Activated T-helper 1 cell treated with anti-CD3 and anti-CD28 coated beads, Interleukin-12 subunit alpha, Interleukin-12 subunit beta, Interleukin-2, Interleukin-4 antibody, amounts not matched to agents 30 ng/mL and 10 ng/mL and 1 ng/mL, durations not matched to agents 14 hours and 24 hours and 36 hours (primary cell): ENCODE data around the gene RAB1A. TPM values are rescaled to one million over a fixed set of nuclear protein-coding genes. Genes with fewer than 3 reads are reported as not detected.
A peak's percentile ranks its signal among the peaks of the same experiment; 100 is the strongest.

Source experiments
- DNase-seq: peaks from one replicate; pipeline ENCODE4 v3.0.0; 2021; ENCODE audit warnings: low spot score
- H3K27ac Mint-ChIP-seq: one replicate; pipeline ENCODE4 v1.8.0; 2021; ENCODE audit warnings: mild to moderate bottlenecking, mixed read lengths
- H3K27me3 Mint-ChIP-seq: one replicate; pipeline ENCODE4 v1.8.0; 2022; ENCODE audit warnings: mild to moderate bottlenecking, moderate library complexity, mixed read lengths; ENCODE audit not compliant: insufficient read depth
- H3K36me3 Mint-ChIP-seq: one replicate; pipeline ENCODE4 v1.8.0; 2021; ENCODE audit warnings: low read depth, mixed read lengths
- H3K4me1 Mint-ChIP-seq: one replicate; pipeline ENCODE4 v1.8.0; 2021; ENCODE audit warnings: low read depth, mixed read lengths
- H3K4me3 Mint-ChIP-seq: one replicate; pipeline ENCODE4 v1.8.0; 2021; ENCODE audit warnings: mild to moderate bottlenecking, moderate library complexity, mixed read lengths
- H3K9me3 Mint-ChIP-seq: one replicate; pipeline ENCODE4 v1.8.0; 2021; ENCODE audit warnings: mixed read lengths
- intact Hi-C: fragments of 100-400 bp; cut with micrococcal nuclease; formaldehyde crosslinking; loops from one replicate; pipeline ENCODE4 v1.15.1; 2024
- total RNA-seq: library from RNA; stranded (reverse); gene quantifications from 2 replicates; pipeline ENCODE4 v1.2.3, GENCODE V29; 2022

Gene RAB1A
- total RNA-seq, 1 donor from 2014 or later, result 81.6 TPM

DNA sequence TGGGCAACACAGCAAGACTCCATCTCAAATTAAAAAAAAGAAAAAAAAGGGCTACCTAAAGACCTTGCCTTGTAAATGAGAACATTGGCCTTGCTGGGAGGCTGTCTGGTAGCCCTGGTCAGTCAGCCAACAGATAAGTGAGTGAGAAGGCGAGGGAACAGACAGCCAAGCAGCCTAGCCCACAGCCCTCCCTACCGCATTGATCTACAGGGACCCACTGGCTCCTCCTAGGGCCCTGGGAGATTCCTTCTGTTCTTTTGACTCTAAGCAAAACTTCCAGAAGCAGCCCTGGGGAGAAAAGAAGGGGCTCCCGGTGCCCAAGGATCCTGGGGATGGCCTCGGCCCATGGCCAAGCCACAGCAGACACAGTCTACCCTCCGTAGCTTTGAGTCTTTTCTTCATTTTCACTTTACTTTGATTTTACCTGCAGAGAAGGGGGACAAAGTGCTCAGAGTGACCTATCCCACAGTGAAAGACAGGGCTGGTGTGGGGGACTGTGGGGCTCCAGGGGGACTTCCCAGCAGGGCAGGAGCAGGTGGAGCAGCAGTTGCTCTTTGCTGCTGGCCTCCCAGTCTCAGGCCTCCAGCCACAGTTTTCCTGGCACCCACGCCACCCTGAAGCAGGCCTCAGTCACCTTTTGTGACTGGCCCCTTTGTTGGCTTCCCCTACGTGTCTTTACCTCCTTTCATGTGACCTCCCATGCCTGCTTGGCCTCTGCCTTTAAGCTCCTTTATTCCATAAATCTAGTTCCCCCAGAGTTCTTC lies 68.6 kb downstream of the RAB1A start:
- Mint-ChIP-seq H3K36me3 (no peaks in the 10 kb centered on the region), H3K9me3 (no peaks in the 10 kb centered on the region), H3K4me3 (no peak overlapping the region), H3K27ac (no peak overlapping the region), H3K27me3 (peaks cover 4% of the 10 kb centered on the region), H3K4me1 (peaks cover 47% of the 10 kb centered on the region)
- DNase-seq, result no peak
- intact Hi-C loops, result no loop called here

DNA sequence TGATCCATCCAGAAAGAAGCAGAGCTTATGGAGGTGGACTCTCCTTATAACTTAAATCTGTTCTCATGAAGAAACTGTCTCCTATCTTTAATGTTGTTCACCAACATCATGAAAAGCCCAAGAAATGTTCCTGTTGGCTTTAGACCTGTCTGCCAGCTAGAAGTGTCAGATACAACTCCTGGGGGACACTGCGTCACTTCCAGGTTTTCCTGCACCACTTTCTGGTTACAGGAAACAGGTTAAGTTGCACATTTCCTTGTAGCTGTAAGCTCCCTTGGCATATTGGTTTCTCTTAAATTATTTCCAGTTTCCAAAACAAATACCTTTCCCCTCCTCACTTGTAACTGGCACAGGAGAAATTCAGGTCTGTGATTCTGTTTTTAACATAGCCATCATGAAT lies 70.8 kb downstream of the RAB1A start:
- no peaks in the 10 kb centered on the region for H3K9me3 Mint-ChIP-seq
- intact Hi-C loops, result loop anchor here (5.0 to 10.0 kb wide), 4 partner anchors 304 to 1044 kb away; partner anchors contain the start of gene VPS54
- no peak overlapping the region for H3K4me3 Mint-ChIP-seq

DNA sequence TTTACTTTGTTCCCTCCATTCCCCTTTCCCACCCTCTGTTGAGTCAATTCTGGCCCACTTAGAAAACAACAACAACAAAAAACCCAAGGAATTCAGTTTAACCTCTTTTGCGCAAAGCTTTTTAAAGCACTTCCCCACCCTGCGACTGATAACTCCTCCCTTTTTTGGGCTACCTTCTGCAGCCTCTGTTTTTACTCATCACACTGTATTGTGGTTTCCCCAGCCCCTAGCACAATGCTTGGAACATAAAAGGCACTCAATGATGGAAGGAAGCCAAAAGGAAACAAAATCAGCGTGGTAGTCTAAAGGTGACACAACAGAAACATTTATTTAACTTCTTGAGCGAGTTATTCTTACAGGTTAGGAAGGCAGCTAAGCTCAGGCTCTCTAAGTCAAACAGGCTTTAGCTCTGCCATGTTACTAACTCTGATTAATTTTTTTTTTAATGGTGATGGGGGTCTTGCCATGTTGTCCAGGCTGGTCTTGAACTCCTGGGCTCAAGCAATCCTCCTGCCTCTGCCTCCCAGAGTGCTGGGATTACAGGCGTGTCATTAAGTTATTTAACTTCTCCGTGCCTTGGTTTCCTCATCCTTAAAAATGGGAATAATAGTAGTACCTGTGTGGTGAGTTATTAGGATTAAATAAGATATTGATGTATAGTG lies 72.4 kb downstream of the RAB1A start:
- Mint-ChIP-seq H3K4me1 (peaks cover 48% of the 10 kb centered on the region), H3K36me3 (no peaks in the 10 kb centered on the region), H3K27me3 (no peaks in the 10 kb centered on the region), H3K27ac (peak overlapping the region; percentile 84), H3K4me3 (peak overlapping the region; percentile 84), H3K9me3 (no peaks in the 10 kb centered on the region)
- DNase-seq, result peak; percentile 66
- intact Hi-C loops, result loop anchor here (1.0 to 10.0 kb wide), 12 partner anchors 73 to 1469 kb away; partner anchors contain the start of genes ACTR2, MDH1, RAB1A and SERTAD2

More for the DNA sequence above, 70.8 kb downstream of the RAB1A start:
- DNase-seq, result no peak
- Mint-ChIP-seq H3K36me3 (no peaks in the 10 kb centered on the region), H3K4me1 (peaks cover 45% of the 10 kb centered on the region), H3K27me3 (peaks cover 4% of the 10 kb centered on the region), H3K27ac (no peak overlapping the region)

DNA sequence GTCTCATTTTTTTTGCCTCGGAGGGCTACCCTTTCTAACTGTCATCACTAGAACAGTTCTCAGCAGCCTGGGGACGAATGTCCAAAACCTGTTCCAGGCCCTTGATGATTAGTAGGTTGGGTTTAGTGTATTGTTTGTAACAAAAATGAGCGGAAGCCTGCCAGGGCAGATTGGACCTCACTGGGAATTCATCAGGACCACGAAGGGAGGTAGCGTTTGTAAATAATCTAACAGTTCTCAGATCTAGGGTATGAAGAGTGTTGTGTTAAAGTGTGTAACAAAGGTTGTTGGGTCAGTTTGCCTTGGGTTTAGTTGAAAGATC lies 72.9 kb downstream of the RAB1A start:
- H3K4me3 Mint-ChIP-seq, result peak overlapping the region; percentile 84
- intact Hi-C loops, result loop anchor here (1.0 to 10.0 kb wide), 12 partner anchors 73 to 1468 kb away; partner anchors contain the start of genes ACTR2, MDH1, RAB1A and SERTAD2
- peaks cover under 1% of the 10 kb centered on the region for H3K27me3 Mint-ChIP-seq
- no peaks in the 10 kb centered on the region for H3K9me3 Mint-ChIP-seq
- H3K4me1 Mint-ChIP-seq, result peaks cover 48% of the 10 kb centered on the region
- H3K36me3 Mint-ChIP-seq, result no peaks in the 10 kb centered on the region
- DNase-seq, result no peak
- H3K27ac Mint-ChIP-seq, result peak overlapping the region; percentile 84

DNA sequence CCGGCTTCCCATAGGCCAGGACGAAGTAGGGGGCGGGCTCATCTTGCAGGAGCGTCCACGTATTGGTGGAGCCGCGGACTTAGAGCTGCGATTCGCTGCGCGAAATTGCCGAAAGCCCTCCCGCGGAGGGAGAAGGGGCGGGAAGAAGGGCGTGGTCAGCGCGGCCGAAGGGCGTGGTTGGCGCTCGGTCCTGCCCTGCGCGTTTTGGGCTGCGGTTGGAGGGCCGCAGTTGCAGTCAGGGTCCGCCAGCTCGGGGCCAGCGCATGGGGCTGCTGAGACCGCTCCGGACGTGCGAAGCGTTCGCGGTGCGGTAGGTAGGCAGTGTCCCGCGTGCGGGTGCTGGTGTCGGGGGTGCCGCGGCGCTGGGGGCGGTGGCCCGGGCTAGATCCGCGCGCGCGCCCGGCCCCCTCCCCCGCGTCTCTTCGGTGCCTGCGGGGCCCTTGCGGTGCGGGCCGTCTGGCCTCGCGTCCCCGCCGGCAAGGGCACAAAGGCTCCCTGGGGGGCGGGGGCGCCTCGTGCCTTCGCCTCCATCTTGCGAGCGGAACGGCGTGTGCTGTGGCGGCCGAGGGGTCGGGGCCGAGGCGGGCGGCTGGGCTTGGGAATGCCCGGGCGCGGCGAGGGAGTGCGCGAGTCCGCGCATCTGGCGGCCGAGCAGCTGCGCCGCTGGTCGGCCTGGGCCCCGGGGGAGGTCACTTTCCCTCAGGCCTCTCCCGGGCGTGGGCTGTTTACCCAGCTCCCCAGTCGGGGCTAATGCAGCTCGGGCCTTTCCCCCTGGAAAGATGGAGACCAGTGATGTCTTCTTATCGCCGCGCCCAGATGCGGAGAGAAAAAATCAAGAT lies 73.5 kb downstream of the RAB1A start, which contains the start of gene CEP68:
CEP68 (plus strand) TSS at position 202 of the 839 bp plus-strand sequence. CDS start 13,029 bp downstream, outside the sequence.
- Mint-ChIP-seq H3K36me3 (no peaks in the 10 kb centered on the region), H3K9me3 (no peaks in the 10 kb centered on the region), H3K4me1 (peaks cover 48% of the 10 kb centered on the region), H3K4me3 (peak within 1 kb of the TSS; percentile 94), H3K27me3 (peaks cover 6% of the 10 kb centered on the region), H3K27ac (peak within 1 kb of the TSS; percentile 84)
- peak; percentile 96 for DNase-seq
- intact Hi-C loops, result loop anchor here (1.0 to 10.0 kb wide), 16 partner anchors 16 to 1468 kb away; partner anchors contain the start of genes ACTR2, AFTPH, MDH1 and RAB1A

DNA sequence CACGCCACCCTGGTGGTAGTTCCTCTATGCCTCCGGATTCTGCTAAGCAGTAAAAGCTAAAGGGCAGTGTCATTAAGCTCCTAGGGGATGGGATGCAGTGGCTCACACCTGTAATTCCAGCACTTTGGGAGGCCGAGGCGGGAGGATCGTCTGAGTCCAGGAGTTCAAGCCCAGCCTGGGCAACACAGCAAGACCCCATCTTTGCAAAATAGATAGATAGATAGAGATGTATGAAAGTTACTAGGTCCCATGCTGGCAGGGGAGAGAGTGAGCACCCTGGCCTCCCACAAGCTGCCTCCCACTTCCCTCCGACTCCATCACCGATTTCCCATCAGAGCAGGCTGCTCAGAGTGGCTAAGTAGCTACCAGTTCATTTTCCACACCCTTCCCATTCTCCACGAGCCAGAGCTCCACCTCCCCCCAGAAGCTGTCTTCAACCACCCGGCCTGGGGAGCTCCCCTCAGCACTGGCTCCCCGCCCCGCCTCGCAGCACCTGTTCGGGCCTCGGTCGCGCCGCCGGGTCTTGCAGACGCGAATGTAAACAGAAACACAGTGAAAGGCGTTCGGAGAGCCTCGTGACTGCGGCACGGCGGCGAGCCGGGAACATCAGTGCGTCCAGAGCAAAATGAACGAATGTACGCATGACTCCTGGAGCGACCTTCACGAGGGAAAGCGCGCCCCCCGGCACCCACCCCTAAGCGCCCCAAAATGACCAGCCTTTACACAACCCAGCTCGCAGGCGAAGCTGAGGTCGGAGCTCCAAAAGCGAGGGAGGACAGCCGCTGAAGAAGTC lies 74.3 kb downstream of the RAB1A start:
- intact Hi-C loops, result loop anchor here (1.0 to 10.0 kb wide), 13 partner anchors 15 to 1467 kb away; partner anchors contain the start of genes AFTPH, MDH1, SERTAD2 and SPRED2
- Mint-ChIP-seq H3K36me3 (no peaks in the 10 kb centered on the region), H3K27ac (peak overlapping the region; percentile 83), H3K9me3 (no peaks in the 10 kb centered on the region), H3K4me1 (peaks cover 48% of the 10 kb centered on the region), H3K4me3 (peak overlapping the region; percentile 94), H3K27me3 (peaks cover 8% of the 10 kb centered on the region)
- DNase-seq, result no peak

DNA sequence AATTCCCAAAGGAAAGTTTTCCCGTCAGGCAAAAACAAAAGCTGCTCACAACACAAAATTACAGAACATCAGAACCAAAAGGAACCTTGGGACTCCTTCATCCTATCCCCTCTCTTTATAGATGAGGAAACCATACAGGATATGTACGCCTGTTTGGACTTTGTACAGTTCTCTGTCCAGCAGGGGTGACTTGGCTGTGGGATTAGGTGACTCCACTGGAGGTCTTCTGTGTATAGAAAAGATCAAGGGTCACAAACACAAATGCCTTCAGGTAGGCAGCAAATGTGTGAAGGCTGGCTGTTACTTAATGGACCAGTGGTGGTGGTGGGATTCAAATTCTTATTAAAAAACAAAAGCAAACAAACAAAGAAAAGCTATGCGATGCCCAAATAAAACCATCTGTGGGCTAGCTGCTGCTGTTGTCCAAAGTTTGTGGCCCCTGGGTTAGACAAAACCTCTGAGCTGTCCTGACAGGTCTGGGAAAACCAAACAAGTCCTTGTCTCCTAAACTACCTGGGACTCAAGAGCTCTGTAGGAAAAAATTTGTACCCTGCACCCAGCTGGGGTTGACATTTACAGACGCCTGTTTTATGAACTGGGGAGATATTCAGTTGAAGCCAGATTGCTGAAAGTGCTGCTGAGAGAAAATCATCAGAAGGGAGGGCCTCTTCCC lies 75.0 kb downstream of the RAB1A start:
- no peak overlapping the region for H3K27ac Mint-ChIP-seq
- intact Hi-C loops, result loop anchor here (5.0 to 10.0 kb wide), 4 partner anchors 300 to 1040 kb away; partner anchors contain the start of gene VPS54

DNA sequence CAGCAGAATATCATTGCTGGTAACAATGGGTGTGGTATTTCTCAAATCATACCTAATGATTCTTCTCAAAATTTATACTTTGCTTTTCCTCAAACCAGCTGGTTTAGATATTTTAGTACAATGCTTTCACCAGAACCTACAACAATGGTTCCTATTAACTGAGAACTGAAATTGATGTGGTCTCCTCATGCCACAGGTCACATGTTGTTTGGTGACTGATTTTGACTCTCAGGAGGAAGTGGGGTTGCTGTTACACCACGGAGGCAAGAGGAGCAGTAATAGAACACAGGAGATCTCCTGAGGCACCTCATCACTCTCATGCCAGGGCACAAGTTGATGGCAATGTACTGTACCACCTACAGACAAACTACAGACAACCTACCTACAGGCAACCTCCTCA lies 76.7 kb downstream of the RAB1A start:
- Mint-ChIP-seq H3K27me3 (peaks cover 13% of the 10 kb centered on the region), H3K4me3 (peak overlapping the region; percentile 48), H3K4me1 (peaks cover 41% of the 10 kb centered on the region), H3K36me3 (no peaks in the 10 kb centered on the region), H3K9me3 (no peaks in the 10 kb centered on the region), H3K27ac (peak overlapping the region; percentile 67)
- DNase-seq, result peak; percentile 42
- intact Hi-C loops, result loop anchor here (10.0 kb wide), 3 partner anchors 298 to 1038 kb away; partner anchors contain the start of gene VPS54

More for the DNA sequence above, 75.0 kb downstream of the RAB1A start:
- Mint-ChIP-seq H3K36me3 (no peaks in the 10 kb centered on the region), H3K27me3 (peaks cover 10% of the 10 kb centered on the region), H3K4me1 (peaks cover 48% of the 10 kb centered on the region), H3K4me3 (peak overlapping the region; percentile 94), H3K9me3 (no peaks in the 10 kb centered on the region)
- no peak for DNase-seq

DNA sequence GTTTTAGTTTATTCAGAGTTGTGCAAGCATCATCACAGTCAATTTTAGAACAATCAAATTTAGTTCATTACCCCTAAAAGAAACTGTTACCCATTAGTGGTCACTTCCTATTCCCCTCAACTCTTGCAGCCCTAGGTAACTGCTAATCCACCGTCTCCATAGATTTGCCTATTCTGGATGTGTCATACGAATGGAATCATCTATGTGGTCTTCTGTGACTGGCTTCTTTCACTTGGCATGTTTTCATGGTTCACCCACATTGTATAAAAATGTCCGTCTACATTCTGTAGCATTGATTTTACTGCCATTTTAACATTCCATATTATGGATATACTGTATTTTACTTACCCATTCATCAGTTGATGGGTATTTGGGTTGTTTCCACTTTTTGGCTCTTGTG lies 79.0 kb downstream of the RAB1A start:
- intact Hi-C loops, result loop anchor here (10.0 kb wide), 3 partner anchors 296 to 1036 kb away; partner anchors contain the start of gene VPS54
- H3K36me3 Mint-ChIP-seq, result no peaks in the 10 kb centered on the region
- H3K9me3 Mint-ChIP-seq, result no peaks in the 10 kb centered on the region

DNA sequence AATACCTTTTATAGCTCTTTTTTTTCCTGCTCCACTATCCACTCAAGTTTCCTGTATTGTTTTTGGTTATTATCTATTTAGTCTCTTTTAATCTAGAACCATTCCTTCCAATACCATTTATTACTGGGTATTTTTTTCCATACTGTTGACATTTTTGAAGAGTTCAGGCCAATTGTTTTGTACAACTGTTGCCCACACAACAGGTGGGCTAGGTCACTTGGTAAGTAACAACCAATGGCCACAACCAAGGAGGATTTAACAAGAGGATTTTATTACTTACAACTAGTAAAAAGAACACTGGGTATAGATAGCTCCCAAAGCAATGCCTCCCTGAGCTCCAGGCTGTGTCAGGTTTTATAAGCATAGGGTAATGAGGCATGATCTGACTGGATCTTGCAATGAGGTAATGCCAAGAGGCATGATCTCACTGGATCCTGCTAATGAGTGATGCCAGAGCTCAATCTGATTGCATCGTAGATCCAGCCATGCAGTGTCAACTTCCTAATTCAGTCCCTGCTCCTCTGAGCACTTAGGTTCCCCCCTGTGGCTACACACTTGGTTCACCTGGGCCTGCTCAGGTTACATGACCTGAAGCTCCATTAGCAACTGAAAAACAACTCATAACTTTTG lies 80.8 kb downstream of the RAB1A start:
- intact Hi-C loops, result no loop called here
- no peak for DNase-seq
- Mint-ChIP-seq H3K4me1 (peaks cover 17% of the 10 kb centered on the region), H3K9me3 (peaks cover 11% of the 10 kb centered on the region), H3K27me3 (peaks cover 17% of the 10 kb centered on the region), H3K27ac (no peak overlapping the region), H3K4me3 (no peak overlapping the region), H3K36me3 (peaks cover 7% of the 10 kb centered on the region)

More for the DNA sequence above, 79.0 kb downstream of the RAB1A start:
- DNase-seq, result no peak
- peaks cover 17% of the 10 kb centered on the region for H3K27me3 Mint-ChIP-seq
- peaks cover 26% of the 10 kb centered on the region for H3K4me1 Mint-ChIP-seq
- no peak overlapping the region for H3K27ac Mint-ChIP-seq
- H3K4me3 Mint-ChIP-seq, result no peak overlapping the region
